Measurements from ENCODE around the gene POP5.
"Not testable (repeated sequence)": the region's sequence is repeated elsewhere in the genome, so short reads cannot be mapped to it uniquely, and the experiment has no call there.

POP5 gene, protein sequence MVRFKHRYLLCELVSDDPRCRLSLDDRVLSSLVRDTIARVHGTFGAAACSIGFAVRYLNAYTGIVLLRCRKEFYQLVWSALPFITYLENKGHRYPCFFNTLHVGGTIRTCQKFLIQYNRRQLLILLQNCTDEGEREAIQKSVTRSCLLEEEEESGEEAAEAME

DNA sequence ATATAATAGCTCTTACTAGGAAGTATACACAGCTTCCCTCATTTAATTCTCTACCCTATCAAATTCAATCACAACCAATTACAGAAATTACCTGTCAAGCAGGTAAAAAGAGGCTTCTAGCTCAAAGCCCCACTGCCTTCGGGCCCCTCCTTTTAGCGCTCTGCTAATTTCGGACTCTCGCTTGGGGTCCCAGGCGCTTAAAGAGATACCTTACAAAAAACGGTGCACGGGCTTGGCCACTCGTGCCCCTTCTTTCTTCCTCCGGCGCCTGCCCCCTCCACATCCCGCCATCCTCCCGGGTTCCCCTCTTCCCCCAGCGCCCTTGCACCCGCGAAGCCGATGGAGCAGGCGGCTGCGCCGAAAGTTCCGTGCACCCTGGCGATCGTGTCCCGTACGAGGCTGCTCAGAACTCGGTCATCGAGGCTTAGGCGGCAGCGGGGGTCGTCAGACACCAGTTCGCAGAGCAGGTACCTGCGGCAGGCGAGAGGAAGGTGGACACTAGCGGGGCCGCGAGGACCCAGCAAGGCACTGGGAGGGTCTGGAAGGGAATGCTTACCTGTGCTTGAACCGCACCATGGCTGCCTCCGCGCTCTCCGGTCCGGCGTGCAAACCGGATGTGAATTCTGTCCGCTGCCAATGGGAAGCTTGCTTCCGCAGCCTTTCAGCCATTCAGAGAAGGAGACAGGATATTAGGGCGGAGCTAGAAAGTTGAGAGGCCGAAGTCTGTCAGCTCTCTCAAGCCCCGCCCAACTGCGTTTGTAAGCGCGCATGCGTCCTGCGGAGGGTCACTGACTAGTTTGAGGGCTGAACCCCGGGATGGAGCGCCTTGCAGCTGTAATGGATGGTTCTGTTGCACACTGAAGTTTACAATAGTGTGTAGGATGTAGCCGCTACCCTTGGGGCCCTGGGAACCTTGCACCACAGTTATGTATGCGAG is at the start of gene POP5:
POP5 (minus strand) TSS at position 616 of the 937 bp plus-strand sequence; CDS start at position 576, 40 bp downstream.
- peak; percentile 79 for DNase-seq

DNA sequence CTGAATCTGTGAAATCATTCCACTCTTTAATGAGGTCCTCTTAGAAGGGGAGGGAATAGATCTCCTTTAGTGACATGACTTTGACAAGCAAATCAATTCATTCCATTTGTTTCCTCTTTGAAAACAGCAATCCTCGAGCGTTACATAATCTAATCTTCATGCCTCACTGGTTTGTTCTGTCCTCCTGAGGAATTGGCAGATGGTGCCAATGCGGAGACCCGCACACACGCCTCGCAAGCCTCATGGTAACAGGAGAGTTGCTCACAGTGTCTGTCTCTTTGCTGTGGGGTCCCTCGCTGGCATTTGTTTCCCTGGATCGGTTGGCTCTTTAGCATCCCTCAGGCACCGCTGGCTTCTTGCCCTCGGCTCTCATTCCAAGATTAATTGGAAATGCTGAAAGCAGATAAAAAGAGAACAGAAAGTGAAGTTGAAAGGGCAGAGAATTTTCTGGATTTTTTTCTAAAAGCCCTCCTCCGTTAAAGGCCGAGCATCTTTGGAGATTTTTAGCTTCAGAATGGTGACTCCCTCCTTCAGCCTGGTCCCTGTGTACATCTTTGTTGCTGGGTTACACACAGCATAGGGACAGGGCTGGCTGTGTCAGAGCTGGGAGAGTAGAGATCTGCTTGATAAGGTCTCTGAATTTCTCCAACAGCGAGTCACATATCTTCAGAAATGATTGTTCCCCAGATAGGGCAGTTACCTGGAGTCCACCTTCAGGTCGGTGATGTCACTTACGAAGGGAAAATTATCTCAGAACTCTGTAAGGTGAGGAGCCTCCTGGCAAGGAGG is 49.1 kb upstream of the POP5 start:
- DNase-seq = no peak

DNA sequence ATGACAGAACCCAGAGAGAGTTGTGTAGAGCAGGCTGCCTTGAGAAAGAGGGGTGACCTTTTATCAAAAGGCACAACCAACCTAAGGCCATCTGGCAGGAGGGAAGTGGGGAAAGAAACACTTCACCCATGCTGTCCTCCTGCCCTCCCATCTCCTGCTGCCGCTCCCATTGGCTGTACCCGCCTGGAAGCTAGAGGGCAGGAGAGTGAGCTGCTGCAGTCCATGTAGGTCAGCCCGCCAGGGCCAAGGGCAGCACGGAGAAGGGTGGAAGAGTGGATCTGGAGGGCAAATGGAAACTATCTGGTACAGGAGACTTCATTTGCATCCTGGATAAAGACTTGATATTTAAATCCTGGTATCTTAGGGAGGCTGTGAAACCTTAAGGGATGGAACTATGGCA is 47.7 kb upstream of the POP5 start:
- no peak for DNase-seq

DNA sequence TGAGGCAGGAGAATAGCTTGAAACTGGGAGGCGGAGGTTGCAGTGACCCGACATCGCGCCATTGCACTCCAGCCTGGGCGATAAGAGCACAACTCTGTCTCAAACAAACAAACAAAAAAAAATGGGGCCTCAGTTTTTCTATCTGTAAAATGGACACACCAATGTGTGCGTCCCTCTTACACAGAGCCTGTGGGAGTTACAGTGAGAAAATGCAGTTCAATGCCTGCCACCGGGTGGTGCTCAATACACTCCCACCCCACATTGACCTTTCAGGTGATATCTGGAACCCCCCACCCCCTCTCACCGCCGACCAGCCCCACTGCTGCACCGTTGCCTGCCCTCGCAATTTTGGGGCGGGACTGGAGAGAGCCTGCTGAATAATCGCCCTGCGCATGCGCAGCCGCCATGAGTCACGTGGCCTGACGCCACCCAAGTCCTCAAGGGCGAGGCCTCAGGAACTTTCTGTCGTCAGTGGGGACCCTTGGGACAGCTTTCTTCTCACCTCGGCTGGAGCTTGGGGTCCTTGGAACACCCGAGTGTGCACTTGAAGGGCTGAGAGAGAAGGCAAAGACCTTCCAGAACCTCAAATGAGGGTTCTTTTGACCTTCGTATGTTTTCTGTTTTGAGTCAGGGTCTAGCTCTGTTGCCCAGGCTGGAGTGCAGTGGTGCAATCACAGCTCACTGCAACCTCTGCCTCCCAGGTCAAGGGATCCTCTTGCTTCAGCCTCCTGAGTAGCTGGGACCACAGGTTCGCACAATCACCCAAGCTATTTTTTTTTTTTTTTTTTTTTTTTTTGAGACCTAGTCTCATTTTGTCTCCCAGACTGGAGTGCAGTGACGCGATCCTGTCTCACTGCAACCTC is 44.6 kb upstream of the POP5 start:
- DNase-seq = no peak

DNA sequence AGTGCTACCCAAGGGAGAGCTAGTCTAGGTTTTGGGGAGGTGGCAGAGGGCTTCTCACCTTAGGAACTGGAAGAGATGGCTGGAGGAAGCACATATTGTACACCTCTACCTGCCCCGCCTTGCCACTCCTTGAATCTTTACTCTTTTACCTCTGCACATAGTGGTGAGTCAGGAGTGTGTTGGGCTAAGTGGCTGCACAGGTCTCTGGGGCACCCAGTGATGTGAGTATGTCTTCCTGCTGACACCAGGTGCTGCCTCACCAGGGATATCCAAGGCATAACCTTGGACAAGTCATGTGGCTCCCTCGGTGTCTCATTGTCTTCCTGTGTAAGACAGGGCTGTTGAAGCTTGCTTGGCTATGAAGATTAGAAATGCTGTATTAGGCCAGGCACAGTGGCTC is 39.4 kb upstream of the POP5 start:
- DNase-seq = no peak

DNA sequence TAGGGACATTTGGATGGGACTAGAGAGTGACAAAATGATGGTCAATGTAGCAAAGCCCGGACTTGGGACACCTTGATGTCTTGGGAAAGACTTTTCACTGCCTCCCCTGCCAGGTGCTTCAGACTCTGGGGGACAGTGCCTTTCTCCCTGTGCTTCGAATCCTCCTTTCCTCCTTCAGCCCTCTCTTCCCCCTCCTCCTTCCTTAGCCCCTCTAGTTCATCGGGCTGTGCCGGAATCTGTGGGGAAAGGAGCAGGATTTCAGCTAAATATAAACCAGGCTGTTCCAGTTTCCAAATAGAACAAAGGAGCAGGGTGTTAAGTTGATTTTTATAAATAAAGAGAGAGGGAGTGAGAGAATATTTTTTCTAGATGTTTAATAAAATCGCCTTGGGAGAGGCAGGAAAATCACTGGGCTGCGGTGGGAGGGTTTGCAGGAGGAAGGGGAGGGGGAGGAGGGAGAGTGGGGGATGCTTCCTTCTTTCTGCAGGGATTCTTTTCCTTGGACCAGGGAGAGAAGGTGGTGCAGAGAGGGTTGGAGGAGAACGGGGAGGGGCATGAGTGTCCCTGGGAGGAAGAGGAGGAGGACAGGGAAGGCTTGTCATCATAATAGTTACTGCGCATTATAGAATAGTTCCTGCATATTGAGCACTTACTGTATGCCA is 37.9 kb upstream of the POP5 start:
- no peak for DNase-seq

DNA sequence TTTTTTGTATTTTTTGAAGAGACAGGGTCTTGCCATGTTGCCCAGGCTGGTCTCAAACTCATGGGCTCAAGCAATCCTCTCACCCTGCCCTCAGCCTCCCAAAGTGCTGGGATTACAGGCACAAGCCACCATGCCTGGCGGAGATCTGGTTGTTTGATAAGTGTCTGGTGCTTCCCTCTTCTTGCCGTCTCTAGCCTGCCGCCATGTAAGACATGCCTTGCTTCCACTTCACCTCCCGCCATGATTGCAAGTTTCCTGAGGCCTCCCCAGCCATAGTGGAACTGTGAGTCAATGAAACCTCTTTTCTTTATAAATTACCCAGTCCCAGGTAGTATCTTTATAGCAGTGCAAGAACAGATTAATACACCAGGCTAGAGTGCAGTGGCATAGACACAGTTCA is 36.6 kb upstream of the POP5 start:
- DNase-seq = not testable (repeated sequence)

DNA sequence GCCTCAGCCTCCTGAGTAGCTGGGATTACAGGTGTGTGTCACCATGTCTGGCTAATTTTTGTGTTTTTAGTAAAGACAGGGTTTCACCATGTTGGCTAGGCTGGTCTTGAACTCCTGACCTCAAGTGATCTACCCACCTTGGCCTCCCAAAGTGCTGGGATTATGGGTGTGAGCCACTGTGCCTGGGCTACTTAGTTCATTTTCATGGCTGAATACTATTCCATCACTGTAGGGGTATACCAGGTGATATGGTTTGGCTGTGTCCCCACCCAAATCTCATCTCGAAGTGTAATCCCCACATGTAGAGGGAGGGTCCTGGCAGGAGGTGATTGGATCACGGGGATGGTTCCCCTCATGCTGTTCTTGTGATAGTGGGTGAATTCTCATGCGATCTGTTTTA is 36.0 kb upstream of the POP5 start:
- not testable (repeated sequence) for DNase-seq

DNA sequence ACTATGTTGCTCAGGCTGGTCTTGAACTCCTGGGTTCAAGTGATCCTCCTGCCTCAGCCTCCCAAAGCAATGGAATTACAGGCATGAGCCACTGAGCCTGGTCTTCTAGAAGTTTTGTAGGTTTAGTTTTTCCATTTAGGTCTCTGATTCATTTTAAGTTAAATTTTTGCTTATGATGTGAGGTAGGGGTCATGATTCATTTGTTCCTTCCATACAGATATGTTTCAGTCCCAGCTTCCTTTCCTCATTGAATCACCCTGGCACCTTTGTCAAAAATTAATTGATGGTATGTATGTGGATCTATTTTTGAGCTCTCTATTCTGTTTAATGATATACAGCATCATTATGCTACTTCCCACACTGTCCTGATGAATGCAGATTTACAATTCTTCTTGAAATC is 33.6 kb upstream of the POP5 start:
- no peak for DNase-seq

DNA sequence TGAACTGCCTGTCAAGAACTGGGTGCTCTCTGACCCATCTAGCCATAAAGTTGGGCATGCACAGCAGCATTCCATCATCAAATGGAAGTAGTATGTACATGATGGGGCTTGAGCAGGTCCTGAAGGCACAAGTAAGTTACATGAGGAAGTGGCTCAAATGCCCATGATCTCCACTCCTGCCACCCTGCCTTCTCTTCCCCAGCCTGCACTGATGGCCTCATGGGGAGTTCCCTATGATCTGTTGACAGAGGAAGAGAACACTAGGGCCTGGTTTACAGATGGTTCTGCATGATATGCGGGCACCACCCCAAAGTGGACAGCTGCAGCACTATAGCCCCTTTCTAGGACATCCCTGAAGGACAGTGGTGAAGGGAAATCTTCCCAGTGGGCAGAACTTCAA is 30.3 kb upstream of the POP5 start:
- not testable (repeated sequence) for DNase-seq

DNA sequence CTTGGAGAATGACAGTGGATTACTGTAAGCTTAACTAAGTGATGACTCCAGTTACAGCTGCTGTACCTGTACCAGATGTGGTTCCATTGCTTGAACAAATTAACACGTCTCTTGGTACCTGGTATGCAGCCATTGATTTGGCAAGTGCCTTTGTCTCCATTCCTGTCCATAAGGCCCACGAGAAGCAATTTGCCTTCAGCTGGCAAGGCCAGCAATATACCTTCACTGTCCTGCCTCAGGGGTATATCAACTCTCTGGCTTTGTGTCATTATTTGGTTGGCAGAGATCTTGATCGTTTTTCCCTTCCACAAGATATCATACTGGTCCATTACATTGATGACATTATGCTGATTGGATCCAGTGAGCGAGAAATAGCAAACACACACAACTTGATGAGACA is 29.4 kb upstream of the POP5 start:
- DNase-seq = no peak

DNA sequence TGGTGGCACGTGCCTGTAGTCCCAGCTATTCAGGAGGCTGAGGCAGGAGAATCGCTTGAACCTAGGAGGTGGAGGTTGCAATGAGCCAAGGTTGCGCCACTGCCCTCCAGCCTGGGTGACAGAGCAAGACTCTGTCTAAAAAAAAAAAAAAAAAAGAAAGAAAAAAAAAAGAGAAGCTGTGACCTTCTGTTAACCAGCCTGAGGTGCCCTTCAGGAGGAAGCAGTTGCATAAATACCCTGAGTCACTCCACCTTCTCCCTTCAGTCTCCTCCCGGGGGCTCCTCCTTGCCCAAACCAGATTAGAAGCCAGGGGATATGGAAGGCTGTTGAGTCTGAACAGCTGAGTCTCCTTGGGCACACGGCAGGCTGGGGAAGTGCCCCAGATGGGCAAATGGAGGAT is 21.2 kb upstream of the POP5 start:
- not testable (repeated sequence) for DNase-seq

DNA sequence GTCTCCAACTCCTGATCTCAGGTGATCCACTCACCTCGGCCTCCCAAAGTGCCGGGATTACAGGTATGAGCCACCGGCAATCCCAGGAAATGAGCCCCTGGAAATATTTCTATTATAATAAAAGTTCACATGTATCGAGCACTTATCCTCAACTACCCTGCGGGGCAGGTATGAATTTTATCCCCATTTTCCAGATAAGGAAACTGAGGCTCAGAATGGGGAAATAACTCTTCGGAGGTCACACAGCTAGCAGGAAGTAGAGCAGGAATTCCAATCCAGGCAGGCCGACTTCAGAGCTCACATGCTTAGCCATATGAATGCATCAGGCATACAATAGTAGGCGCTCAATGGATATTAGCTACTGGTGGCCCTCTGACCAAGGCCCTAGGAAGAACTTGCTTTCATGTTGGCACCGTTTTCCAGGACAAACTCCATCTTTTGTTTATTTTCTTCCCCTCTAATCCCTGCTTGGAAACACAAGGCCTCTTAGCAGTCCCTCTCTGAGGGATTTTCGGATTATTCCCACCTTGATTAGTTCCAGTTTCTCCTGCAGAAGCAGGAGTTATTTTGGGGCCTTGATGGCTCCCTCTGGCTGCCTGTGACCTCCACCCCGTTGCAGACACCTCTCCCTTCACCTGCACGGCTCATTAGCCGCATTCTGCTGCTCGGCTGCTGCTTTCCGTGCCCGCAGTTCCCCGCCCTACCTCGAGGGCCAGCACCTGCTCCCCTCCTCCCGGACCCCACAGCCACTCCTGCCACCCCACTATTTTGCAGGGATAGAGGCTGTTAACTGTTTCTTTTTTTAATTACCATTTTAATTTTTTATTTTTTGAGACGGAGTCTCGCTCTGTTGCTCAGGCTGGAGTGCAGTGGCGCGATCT is 18.7 kb upstream of the POP5 start:
- DNase-seq = no peak

DNA sequence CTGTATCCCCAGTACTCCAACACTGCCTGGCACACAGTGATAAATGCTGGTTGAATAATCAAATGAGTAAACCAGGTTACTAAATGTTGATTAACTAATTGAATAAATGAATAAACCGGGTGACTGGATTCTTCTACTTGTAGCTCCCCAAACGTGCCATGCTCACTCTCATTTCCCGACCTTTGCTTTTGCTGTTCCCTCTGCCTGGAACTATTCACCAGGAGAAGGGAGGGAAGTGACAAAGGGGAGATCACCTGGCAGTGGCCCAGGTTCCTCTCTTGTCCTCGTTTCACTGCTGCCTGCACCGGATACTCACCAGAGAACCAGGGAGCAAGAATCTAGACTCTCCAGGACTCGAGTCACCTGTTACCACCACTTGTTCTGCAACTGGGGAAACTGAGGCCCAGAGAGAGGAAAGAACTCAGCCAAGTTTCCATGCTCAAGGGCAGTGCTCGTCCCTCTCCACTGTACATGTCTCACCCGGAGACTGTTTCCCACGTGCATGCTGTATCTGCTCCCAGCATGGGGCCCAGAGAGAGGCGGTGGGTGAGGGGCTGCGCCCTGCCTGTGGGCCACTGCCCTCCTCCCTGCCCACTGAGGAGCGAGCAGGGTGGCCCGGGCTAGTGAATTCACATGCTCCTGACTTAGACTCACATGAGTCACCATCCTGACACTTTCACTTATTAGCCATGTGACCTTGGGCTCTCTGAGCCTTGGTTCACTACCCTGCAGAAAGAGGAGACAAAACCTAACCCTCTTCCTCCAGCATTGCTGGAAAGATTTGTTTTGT is 17.7 kb upstream of the POP5 start:
- DNase-seq = no peak

DNA sequence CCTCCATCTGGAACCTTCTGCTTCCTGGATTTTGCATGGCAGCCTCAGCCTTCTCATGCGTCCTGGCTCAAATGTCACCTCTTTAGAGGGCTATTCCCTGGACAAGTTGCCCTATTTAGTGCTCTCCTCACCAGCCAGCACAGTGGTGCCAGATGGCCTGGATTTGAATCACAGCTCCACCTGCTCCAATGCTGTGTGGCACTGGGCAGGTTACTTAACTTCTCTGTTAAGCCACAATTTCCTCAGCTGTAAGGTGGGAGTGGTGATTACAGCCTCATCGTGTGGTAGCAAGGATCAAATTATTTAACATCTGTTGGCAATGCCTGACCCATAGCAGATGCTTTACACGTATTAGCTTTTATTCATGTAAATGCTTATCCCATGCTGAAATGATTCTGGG is 16.7 kb upstream of the POP5 start:
- DNase-seq = no peak

DNA sequence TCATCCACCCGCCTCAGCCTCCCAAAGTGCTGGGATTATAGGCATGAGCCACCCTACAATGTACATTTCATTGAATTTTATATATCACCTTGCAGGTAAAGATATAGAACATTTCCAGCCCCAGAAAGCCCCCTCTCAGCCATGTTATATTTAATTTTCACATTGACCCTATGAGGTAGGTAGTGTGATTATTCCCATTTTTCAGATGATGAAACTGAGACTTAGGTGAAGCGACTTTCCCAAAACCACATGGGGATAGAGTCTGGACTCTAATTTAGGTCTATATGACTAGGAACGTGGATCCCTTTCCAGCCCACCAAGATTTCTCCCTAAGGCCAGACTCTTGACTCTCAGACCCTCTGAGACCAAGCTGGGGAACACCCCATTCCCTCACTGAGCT is 15.7 kb upstream of the POP5 start:
- no peak for DNase-seq

DNA sequence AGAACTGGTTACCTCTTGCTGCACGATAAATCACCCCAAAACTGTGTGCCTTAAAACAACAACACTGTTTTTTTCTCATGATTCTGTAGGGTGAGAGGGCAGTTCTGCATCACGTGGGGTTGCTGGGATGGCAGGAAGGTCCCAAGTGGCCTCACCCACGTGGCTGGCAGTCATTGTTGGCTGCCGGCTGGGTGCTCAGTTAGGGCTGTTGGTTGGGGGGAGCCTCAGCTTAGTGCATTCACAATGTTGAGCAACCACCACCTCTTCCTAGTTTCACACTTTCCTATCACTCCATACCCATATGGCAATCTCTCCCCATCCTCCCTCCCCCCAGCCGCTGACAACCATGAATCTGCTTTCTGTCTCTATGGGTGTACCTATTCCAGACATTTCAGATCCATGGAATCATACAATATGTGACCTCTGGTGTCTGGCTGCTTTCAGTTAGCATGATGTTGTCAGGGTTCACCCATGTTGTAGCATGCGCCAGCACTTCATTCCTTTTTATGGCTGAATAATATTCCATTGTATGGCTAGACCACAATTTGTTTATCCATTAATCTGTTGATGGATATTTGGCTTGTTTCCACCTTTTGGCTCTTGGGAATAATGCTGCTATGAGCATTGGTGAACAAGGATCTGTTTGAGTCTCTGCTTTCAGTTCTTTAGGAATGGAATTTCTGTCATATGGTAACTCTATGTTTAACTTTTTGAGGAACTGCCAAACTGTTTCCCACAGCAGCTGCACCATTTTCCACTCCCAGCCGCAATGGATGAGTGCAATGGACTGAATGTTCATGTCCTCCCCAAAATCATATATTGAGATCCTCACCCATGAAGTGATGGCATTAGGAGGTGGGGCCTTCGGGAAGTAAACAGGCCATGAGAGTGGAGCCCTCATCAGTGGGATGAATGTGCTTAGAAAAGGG is 11.2 kb upstream of the POP5 start:
- no peak for DNase-seq

DNA sequence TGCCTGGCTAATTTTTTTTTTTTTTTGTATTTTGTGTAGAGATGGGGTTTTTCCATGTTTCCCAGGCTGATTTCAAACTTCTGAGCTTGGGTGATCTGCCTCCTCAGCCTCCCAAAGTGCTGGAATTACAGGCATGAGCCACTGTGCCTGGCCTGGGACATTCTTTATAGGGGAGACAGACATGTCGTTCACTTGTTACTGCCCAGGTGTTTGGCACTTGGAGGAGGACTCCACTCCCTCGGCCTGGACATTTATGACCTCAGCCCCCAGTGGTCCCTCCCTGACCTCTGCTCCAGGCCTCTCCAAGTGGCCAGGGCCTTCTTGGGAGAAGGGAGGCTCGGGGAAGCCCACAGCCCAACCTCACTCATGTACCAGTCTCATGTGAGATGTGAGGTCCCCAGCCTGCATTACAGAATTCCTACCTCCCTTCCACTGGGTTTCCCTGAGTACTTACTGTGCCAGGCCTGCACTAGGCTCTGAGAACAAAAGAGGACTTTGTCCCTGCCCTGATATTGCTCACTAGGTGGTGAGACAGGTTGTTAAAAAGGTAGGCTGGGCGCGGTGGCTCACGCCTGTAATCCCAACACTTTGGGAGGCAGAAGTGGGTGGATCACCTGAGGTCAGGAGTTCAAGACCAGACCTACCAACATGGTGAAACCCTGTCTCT is 9.7 kb upstream of the POP5 start:
- DNase-seq = no peak
